GM21717 (cell line): ENCODE results near the gene IL25.

Source experiments
- ATAC-seq: cut with Tn5 transposase; IDR thresholded peaks from one replicate; pipeline ENCODE4 v1.9.1; 2021; ENCODE audit warnings: mild to moderate bottlenecking, moderate library complexity; ENCODE audit not compliant: unreplicated experiment

The IL25 gene

DNA sequence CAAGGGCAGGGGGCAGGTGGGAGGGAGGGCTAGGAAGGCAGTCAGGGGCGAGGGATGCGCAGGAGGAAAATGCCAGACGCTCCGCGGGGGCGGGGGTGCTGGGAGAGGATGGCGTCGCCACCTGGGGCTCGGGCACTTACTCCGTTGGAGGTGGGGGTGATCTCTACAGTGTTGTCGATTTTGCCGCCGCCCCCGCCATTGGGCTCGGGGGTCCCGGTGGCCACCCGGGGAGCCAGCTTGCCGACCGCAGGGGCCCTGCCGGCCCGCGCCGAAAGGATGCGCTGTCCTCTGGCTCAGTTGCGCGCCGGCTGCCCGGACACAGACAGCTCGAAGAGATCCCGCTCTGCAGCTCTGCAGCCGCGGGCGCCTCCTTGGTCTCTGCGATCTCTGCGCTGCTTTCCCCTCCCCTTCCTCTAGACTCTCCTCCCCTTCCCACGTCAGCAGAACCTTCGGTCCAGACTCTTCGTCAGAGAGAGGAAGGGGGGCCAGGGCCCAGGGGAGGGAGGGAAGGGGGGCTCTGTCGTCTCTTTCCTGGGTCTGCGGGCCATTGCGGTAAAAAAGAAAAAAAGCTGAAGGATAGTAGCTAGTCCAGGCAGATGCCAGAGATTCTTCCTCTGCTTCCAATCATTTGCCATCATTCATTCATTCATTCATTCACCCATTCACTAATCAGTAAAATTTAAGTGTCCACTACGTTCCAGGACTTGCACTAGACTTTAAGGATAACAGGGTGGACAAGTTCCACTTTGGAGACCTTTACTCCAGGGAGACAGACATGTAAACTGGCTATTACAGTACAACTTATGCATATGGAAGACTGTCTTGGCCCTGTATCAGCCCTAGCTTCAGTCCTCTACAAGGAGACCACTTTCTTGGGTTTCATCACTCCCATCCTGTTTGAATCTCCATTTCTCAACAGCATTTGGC is 19.8 kb upstream of the IL25 start, which contains the start of gene SLC22A17:
Gene SLC22A17, minus strand, starts transcription at position 382 of the 927 bp plus-strand sequence.
- ATAC-seq, result no peak

DNA sequence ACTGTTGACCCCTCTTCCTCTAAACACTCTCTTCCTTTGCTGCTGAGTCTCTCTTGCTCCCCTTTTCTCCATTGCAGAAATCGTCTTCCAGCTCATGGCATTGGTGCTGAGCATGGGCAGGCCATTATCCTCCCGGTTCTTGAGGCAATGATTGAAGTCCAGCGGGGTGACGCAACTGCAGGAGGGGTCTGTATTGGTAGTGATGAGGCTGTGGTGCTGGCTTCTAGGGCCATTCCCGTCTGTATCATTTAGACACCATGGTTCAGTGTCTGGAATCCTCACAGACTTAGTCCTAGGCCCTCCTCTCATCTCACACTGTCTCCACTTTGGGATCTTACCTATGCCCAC is 19.2 kb upstream of the IL25 start:
- no peak for ATAC-seq

DNA sequence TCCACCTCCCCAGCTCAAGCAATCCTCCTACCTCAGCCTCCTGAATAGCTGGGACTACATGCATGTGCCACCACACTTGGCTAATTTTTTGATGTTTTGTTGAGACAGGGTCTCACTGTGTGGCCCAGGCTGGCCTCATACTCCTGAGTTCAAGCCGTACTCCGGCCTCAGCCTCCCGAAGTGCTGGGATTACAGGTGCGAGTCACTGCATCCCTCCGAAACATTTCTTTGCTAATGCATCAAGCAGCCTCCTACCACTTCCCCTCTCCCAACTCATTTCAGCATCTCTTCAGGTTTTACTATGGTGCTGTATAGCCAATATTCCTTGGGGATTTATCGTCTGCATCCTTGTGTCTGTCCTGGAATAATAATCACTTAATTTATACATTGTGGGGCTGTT is 17.6 kb upstream of the IL25 start:
- no peak for ATAC-seq

DNA sequence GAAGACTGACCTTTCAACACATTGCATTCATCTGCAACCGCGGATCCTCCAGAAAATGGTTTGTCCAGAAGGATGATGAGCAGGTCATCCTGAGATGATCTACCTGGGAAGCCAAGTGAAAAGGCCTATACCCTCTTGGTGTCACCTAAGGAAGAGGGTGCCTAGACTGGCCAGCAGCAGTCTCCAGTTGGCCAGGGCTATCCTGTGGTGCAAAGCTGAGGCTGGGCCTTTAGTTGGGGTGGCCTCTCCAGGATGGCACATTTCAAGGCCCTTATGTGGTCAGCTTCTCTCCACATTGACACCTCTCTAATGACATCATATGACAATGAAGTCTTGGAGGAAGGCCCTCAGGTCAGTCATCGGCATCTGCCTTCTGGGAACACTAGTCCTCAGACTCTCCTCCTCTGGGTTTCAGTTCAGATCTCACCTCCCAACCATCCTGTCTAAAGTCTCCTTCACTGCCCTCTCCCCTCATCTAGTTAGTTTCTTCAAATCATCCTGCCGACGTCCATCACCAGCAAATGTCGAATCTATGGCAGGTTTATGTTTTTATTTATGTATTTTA is 16.7 kb upstream of the IL25 start:
- ATAC-seq, result no peak

DNA sequence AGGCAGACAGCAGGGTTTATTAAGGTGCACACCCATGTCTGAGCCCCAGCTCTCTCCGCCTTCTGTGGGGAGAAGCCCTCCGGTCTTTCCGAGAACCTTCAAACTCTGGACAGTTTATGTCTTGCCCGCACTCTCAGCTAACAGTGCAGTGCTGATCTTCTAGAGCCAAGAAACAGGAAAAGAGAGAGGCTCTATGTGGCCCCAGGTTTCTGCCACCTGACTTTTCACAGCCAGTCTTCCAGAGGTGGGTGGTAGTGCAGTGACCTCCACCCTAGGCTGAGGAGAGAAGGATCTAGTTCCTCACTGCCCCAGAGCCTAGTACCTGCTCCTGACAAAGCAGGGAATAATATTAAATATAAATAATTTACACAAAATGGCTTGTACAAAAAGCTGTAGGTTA is 15.9 kb upstream of the IL25 start:
- no peak for ATAC-seq

DNA sequence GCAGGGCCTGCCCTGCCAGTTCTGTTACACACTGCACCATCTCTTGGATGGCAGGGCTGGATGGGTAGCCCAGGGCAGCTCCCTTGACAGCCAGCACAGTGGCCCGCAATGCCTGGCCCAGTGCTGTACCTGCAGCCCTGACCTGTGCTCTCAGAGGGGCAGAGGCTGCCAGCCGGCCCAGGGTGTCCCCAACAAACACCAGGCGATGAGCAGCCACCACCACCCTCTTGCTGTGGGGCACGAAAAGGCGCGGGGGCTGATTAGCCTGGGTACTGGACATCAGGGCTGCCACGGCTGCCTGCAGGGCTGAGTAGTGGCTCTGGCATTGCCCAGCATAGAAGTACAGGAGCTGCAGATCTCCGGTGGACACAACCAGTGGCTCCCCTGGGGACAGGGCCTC is 15.3 kb upstream of the IL25 start:
- ATAC-seq, result no peak

DNA sequence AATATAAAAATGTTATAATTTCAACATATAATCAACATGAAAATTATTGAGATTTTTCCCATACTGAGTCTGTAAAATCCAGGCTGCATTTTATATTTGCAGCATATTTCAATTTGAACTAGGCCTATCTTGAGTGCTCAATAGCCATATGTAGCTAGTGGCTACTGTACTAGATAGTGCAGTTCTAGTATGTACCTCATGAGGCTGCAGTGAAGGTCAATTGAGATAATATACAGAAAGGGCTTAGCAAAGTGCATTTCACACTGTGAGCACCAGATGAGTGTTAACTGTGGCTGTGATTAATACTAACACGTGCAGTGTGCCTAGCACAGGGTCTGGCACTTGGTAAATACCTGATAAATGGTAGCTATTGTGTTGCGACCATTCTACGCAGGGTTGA is 14.6 kb upstream of the IL25 start:
- no peak for ATAC-seq

DNA sequence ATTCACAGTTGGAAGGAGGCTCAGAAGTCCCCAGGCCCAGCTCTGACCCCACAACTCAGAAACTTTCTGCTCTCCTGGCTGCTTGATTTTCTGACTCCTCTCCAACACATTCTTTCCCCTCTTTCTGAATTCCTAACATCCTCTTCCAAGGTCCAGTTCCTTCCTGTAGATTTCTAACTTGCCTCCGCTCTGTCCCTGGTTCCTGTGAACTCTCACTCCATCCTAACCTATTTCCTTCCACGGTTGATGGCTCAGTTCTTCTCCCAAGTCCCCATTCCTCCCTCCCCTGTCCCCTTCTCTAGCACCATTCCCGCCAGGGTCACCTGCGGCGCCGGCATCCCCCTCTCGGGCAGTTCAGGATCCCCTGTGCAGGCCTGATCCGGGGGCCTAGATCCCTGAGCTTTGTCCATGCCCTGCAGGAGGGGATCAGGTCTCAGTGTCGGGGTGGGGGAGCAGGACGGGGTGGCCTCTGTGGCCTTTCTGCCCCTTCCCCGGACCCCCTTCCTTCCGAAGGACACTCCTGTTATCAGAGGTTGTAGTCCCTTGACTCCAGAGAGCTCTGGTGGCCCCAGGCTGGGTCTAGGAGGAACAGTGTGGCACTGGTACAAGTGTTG is 13.9 kb upstream of the IL25 start:
- ATAC-seq, result no peak

DNA sequence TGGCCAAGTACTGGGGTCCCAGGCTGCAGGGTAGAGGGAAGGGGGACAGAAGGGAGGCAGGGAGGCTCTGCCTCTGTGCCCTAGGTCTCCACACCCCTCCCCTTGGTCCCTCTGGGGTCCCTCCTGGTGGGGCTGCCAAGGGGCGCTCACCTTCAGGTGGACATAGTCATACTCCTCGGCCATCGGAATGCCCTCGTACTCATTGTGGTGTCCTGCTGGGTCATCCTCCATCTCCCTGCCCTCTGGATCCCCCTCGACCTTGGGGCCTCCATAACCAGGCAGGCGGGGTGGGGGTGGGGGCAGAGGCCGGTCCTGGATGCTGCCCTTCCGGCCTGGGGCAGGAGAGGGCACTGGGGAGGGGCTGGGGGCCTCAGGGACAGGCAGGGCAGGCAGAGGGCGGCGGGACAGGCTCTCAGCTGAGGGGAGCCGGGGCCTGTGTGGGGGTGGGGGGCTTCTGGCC is 13.4 kb upstream of the IL25 start:
- ATAC-seq, result no peak

DNA sequence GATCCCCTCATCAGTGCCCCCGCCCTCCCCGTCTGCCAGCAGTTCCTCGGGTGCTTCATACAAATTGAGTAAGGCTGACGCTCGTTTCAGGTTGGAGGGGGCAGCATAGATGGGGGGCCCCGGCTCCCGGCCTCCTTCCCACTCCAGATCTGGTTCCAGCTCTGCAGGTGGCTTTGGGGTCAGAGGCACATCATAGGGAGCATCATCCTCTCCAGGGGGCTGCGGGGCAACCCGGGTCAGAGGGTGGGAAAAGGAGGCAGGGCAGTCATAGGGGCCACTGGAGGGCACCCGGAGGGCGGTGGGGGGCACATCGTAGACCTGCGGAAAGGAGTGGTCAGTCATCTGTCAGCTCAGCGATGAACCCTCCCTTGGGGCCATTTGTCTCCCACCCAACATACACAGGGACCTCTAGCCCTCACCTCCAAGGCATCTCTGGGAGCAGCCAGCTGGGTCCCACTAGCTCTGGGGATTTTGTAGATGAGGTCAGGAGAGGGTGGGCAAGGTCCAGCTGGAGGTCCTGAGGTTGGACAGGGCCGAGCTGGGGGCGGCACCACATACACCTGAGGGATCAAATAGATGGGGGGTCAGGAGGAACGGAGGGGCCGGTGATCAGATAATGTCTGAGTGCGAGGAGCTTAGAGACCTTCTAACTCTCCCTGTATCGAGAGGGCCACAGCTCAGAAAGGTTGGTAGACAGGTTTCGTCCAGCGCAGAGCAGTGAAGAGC is 12.7 kb upstream of the IL25 start:
- no peak for ATAC-seq

DNA sequence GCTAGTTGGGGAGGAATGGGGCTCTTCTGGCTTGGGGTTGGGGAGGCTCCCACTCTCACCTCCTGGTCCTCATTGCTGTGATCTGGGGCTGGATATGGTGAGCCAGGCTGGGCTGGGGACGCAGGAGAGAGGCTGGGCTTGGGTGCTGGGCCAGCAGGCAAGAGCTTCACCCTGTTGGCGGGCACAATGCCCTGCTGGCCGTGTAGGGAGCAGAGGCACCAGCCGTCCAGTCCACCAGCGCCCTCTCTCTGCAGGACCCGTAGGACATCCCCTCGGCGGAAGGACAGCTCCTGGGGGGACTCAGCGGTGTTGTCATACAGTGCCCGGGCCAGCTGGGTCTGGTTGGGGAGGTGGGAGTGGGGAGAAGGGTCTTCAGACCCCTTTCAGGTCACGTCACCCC is 12.1 kb upstream of the IL25 start:
- no peak for ATAC-seq

DNA sequence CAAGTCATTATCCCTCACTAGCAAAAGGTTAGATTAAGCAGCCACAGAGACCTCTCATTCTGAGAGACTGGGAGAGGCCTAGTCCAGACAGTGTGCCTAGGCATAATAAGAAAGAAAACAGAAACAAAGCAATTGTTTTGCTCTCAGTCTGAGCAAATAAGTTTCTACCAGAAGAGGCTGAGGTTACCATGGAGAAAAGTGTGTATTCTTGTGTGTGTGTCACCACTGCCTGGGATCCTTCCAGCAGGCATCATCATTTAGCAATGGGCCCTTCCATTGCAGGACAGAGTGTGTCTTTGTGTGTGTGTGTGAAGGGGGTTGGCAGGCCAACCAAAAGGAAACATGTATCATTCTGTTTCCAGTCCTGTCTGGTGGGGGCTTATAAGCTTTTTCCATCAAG is 11.3 kb upstream of the IL25 start:
- no peak for ATAC-seq

DNA sequence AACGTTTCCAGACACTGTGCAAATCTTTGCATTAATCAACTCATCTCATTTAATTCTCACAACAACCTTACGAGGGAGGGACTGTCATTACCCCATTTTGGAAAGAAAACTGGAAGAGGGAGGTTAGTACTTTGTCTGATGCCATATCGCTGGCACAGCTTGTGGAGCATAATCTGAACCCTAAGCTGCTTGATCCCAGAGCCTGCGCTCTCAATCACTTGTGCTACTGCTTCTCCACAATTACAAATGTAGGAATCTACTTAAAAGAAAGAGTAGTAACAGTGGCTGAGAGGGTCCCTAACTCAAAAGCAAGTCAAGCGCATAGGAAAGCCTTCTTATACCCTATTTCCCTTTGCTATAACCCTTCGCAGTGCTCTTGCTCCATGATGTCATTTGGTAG is 10.8 kb upstream of the IL25 start:
- no peak for ATAC-seq

DNA sequence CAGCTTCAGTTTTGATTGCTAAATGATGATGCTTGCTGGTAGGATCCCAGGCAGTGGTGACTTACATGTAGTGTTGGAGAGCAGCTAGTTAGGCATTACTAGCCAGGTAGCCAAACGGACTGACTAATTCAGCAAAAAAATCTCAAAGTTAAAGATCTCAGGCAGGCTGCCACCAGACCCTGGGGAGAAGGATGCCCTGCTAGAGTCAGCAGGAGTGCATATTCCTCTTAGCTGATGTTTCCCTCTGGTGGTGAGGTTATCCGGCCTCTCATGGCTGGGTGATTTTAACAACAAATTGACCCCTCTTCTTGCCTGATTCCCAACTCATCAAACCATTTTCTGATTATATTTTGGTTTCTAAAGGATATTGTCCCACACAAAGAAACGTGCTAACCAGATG is 10.4 kb upstream of the IL25 start:
- no peak for ATAC-seq

DNA sequence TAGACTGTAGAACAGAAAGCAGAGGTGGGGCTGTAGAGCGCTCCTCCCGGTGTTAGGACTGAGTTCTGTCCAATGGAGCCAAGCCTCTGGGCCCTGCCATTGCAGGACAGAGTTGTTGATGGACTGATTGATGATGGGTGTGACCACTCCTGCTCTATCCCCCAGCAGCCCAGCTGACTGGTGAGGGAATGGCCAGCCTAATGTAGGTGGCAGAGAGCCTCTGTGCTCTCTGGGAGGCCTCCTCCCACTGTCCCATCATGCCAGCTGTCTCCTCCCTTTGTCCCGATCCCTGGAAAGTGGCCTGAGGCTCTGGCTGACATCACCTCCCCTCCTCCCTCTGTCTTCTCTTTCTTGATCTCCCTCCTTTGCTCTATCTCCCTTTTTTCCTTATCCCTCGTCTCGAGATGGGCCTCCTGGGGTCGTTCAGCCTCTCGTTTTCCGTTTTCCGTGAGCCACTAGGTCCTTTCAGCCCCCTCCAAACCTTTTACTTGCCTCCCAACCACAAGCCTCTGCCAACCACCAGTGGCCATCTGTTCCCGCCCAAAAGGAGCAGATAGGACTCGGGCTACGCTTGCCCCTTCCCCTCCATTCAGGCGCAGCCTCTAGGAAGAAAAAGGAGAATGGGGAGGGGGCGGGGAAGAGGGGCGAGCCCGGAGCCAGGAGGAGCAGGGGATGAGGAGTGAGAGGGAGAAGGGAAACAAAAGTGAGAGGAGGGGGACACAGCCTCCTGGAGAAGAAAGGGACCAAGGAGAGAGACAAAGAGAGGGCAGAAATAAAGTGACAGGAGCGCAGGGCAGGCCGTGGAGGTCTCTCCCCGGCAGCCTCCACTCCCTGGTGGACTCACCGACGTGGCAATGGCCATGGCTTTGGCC is 8.2 kb upstream of the IL25 start:
- no peak for ATAC-seq

DNA sequence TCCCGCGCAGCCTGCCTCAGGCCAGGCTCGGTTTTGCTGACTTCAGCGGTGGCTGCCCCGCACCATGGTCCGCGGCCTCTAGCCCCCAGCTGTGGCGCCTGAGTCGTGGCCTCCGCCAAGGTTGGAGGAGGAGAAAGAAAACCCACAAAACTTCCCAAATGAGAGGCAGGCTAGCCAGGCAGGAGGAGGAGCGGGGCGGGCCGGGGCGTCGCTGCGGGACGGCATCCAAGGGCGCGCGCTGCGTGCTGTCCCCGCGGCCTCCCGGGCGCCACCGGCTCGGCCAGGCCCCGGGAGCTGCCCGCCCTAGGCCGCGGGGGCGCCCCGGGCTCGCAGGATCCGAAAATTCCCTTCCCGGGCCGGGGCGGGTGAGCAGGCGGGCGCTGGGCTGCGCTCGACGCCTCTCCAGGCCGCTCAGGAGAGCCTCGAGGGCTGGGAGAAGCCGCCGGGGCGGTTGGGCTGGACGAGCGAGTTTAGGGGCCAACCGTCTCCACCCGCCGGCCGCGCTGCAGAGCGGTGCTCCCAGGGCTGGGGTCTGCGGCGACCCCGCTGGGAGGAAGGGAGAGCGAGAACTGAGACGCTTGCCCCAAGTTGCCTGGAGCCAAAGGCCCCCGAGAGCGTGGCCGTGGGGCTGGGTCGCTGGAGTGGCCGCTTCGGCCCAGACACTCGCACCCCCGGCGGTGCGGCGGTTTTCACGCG is 7.4 kb upstream of the IL25 start, which contains the start of gene EFS:
Gene EFS, minus strand, starts transcription at position 137 of the 696 bp plus-strand sequence. CDS start 147 bp downstream, outside the sequence.
- no peak for ATAC-seq

DNA sequence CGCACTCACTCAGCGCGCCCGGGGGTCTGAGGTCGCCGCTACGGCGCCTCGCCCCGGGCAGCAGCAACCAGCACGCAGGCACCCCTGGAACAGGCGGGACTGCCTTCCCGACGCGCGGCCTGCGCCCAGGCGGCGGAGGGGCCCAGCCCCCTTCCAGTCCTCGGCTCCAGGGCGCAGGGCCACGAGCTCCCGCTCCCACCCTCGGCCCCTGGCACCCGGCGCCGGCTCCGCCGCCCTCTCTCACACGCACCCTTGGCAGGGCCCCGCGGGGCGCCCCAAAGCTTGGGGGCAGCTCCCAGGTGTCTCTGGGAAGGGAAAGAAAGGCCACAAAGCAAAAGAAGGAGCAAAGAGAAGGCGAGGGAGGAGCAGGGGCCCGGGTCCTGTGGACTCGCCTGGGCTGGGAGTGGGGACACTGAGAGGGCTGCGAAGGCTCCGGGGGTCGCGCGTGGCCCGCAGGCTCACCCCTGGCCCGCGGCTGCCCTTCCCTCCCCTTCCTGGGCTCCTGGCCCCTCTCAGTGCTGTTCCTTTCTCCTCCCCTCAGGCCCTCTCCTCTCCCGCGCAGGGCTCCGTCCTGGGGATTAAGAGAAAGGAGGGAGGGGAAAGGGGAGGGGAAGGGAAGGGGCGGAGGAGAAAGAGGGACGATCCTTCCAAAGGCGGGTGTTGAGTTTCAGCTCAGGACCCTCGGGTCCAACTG is 6.7 kb upstream of the IL25 start:
- no peak for ATAC-seq

DNA sequence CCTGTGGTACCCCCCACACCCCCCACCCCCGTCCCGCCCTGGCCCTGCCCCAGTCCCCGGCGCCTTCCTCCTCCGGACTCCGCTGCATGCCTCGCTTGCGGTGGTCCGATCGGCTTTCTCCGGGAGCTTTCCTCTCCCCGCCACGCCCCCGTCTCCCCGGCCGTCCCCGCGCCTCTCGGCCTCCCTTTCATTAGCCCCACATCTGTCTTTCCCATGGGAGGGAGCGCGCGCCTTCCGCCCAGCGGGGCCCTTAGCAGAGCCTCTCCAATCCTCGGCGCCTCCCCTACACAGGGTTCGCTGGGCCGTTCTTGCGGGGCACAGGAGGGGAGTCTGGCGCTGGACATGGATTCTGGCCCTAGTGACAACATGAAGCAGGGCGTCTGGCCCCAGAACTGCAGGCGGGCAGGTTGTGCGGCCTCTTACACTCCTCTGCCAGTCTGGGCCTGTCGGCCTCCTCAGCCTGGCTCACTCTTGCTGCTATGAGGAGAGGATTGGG is 6.1 kb upstream of the IL25 start:
- ATAC-seq, result no peak

DNA sequence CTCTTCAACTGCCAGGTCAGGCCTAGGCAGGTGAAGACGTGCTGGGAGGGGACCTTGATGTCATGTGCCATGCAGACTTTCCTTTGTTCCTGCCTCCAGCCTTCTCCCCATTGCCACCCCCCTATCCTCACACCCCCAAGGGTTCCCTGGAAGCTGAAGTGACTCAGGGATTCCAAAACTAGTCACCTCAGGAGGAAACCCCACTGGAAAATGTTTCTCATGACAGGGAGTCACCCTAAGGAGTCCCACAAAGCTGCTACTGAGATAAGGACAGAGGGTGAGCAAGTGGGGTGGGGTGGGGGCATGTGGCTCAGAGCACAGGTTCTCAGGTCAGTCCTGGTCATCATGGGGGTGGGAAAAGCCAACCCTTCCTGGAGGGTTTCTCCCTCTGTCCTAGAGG is 2.4 kb upstream of the IL25 start:
- no peak for ATAC-seq
